IMR-90 (cell line): ENCODE measurements around the gene IGIP. TPM values are rescaled to one million over a fixed set of nuclear protein-coding genes. Genes with fewer than 3 reads are reported as not detected.
A peak's percentile ranks its signal among the peaks of the same experiment; 100 is the strongest.

ENCODE experiments used
- ATAC-seq: fragments of 200-7000 bp; cut with Tn5 transposase; 2 replicates; pipeline ENCODE4 v1.9.1; 2020; ENCODE audit warnings: low read depth, mild to moderate bottlenecking, moderate library complexity
- BruUV-seq: library from RNA; stranded (reverse); fragments of 400-500 nt; replicated peaks from 2 replicates; lab custom pipeline; 2021; lab: Mats Ljungman, UMichigan
- CTCF ChIA-PET: fragments of 300-600 bp; formaldehyde crosslinking; extraction: SDS; loops from one replicate; lab custom pipeline; 2021; ENCODE audit warnings: antibody characterized with exemption; lab: Yijun Ruan, JAX
- POLR2A ChIA-PET: fragments of 300-600 bp; sonication (Branson Sonifier 250); formaldehyde crosslinking; loops from one replicate; lab custom pipeline; 2022; ENCODE audit warnings: antibody characterized with exemption; ENCODE audit not compliant: unreplicated experiment; lab: Charles Lee
- DNase-seq: peaks from one replicate; pipeline ENCODE4 v3.0.0; 2013
- H2AFZ ChIP-seq: replicated peaks from 2 replicates; pipeline ENCODE3; 2013; ENCODE audit warnings: low read length, mild to moderate bottlenecking; ENCODE audit not compliant: poor library complexity
- H2AK5ac ChIP-seq: 2 replicates; pipeline ENCODE4 v1.6.1; 2013; ENCODE audit warnings: low read depth, low read length, inconsistent platforms
- H2AK9ac ChIP-seq: replicated peaks from 2 replicates; pipeline ENCODE3; 2013; ENCODE audit warnings: mild to moderate bottlenecking, low read depth, low read length, moderate library complexity; ENCODE audit not compliant: poor library complexity
- H2BK120ac ChIP-seq: 2 replicates; pipeline ENCODE4 v1.6.1; 2013; ENCODE audit warnings: low read depth, low read length, inconsistent platforms
- H2BK15ac ChIP-seq: 3 replicates; pipeline ENCODE4 v1.6.1; 2013; ENCODE audit warnings: low read depth, low read length, inconsistent platforms
- H2BK20ac ChIP-seq: 2 replicates; pipeline ENCODE4 v1.6.1; 2013; ENCODE audit warnings: low read depth, mild to moderate bottlenecking, inconsistent platforms, low read length, moderate library complexity
- H2BK5ac ChIP-seq: 2 replicates; pipeline ENCODE4 v1.6.1; 2013; ENCODE audit warnings: mild to moderate bottlenecking, low read depth, low read length, inconsistent platforms; ENCODE audit not compliant: poor library complexity, severe bottlenecking
- H3K14ac ChIP-seq: replicated peaks from 2 replicates; pipeline ENCODE4 v1.6.1; 2013; ENCODE audit warnings: low read depth, low read length, inconsistent platforms
- H3K18ac ChIP-seq: 2 replicates; pipeline ENCODE4 v1.6.1; 2013; ENCODE audit warnings: low read depth, low read length, control low read depth
- H3K23ac ChIP-seq: 2 replicates; pipeline ENCODE4 v1.6.1; 2013; ENCODE audit warnings: low read depth, low read length, inconsistent platforms
- H3K27ac ChIP-seq: 2 replicates; pipeline ENCODE4 v1.5.1; 2013; ENCODE audit warnings: mild to moderate bottlenecking, control low read depth, low read length; ENCODE audit not compliant: insufficient read depth
- H3K27me3 ChIP-seq: 2 replicates; pipeline ENCODE4 v1.6.1; 2013; ENCODE audit warnings: low read length; ENCODE audit not compliant: control insufficient read depth, insufficient read depth
- H3K36me3 ChIP-seq: 2 replicates; pipeline ENCODE4 v1.6.1; 2013; ENCODE audit warnings: low read length, mixed read lengths; ENCODE audit not compliant: control insufficient read depth, insufficient read depth
- H3K4ac ChIP-seq: 2 replicates; pipeline ENCODE4 v1.6.1; 2013; ENCODE audit warnings: low read depth, low read length, inconsistent platforms
- H3K4me1 ChIP-seq: 2 replicates; pipeline ENCODE4 v1.6.1; 2013; ENCODE audit warnings: low read length, mixed read lengths; ENCODE audit not compliant: control insufficient read depth, insufficient read depth
- H3K4me2 ChIP-seq: 2 replicates; pipeline ENCODE4 v1.6.1; 2013; ENCODE audit warnings: low read depth, mild to moderate bottlenecking, control low read depth, low read length, moderate library complexity
- H3K4me3 ChIP-seq: 2 replicates; pipeline ENCODE4 v1.5.1; 2013; ENCODE audit warnings: low read depth, mild to moderate bottlenecking, control low read depth, low read length, moderate library complexity; ENCODE audit not compliant: insufficient read depth
- H3K56ac ChIP-seq: 2 replicates; pipeline ENCODE4 v1.6.1; 2013; ENCODE audit warnings: low read length, inconsistent platforms; ENCODE audit not compliant: insufficient read depth; ENCODE audit errors: extremely low read depth
- H3K79me1 ChIP-seq, 2 experiments: 2 replicates each; pipeline ENCODE4 v1.6.1; 2013; ENCODE audit warnings: low read length in 2 of 2, inconsistent platforms in 1 of 2, low read depth in 1 of 2
- H3K9ac ChIP-seq: 2 replicates; pipeline ENCODE4 v1.6.1; 2013; ENCODE audit warnings: low read depth, low read length, control low read depth
- H3K9me1 ChIP-seq: 2 replicates; pipeline ENCODE4 v1.6.1; 2013; ENCODE audit warnings: low read length, inconsistent platforms; ENCODE audit not compliant: insufficient read depth
- H3K9me3 ChIP-seq: 2 replicates; pipeline ENCODE4 v1.6.1; 2013; ENCODE audit warnings: low read length; ENCODE audit not compliant: control insufficient read depth, insufficient read depth
- H4K20me1 ChIP-seq: 2 replicates; pipeline ENCODE4 v1.6.1; 2013; ENCODE audit warnings: low read length, inconsistent platforms; ENCODE audit not compliant: insufficient read depth
- H4K5ac ChIP-seq: 2 replicates; pipeline ENCODE4 v1.6.1; 2013; ENCODE audit warnings: mild to moderate bottlenecking, low read depth, low read length, control low read depth
- H4K8ac ChIP-seq, 2 experiments: 2 replicates each; pipeline ENCODE4 v1.6.1; 2013; ENCODE audit warnings: low read depth in 2 of 2, low read length in 2 of 2, control low read depth in 1 of 2, inconsistent platforms in 1 of 2
- H4K91ac ChIP-seq: 2 replicates; pipeline ENCODE4 v1.6.1; 2013; ENCODE audit warnings: low read depth, low read length, inconsistent platforms; ENCODE audit not compliant: insufficient read depth
- CEBPB ChIP-seq: IDR thresholded peaks from 2 replicates; pipeline ENCODE4 v1.6.1; 2012; ENCODE audit warnings: low read depth, low read length, improper control_type of control experiment
- WGBS, 2 experiments: methylation state at CpG; one replicate each; pipeline versions ENCODE4 v1.1.5 to v1.1.7; 2013; ENCODE audit warnings: missing lambda C conversion rate in 2 of 2; ENCODE audit not compliant: insufficient read length in 1 of 2; ENCODE audit errors: extremely low coverage in 2 of 2; 5-methylcytosine and 5-hydroxymethylcytosine counted together
- dilution Hi-C: fragments of 300-500 bp; cut with HindIII; formaldehyde crosslinking; loops from one replicate; pipeline ENCODE4 v1.14.3; 2018; ENCODE audit warnings: low sequenced_read_pairs; ENCODE audit not compliant: unreplicated experiment
- in situ Hi-C: fragments of 300-500 bp; cut with MboI; formaldehyde crosslinking; loops from 3 replicates; pipeline ENCODE4 v1.14.3; 2019; ENCODE audit warnings: low sequenced_read_pairs, inconsistent platforms, mixed read lengths
- intact Hi-C: fragments of 100-400 bp; cut with micrococcal nuclease; formaldehyde crosslinking; loops from 2 replicates; pipeline ENCODE4 v1.10.0; 2022
- polyA plus RNA-seq, 3 experiments: library from polyadenylated mRNA; depleted of rRNA; stranded (reverse); fragments of >200 nt; gene quantifications; 2 replicates each; pipeline ENCODE4 v1.2.3, GENCODE V29; 2012; ENCODE audit warnings: low replicate concordance in 1 of 3
- total RNA-seq: library from RNA; depleted of rRNA; stranded (reverse); fragments of >200 nt; gene quantifications from 2 replicates; pipeline ENCODE4 v1.2.3, GENCODE V29; 2012
- TF ChIP-seq, protein P1 (sequence below): conservative IDR thresholded peaks from 2 replicates; pipeline ENCODE4 v1.5.1; 2012; ENCODE audit warnings: mild to moderate bottlenecking, low read depth, low read length, improper control_type of control experiment

Gene IGIP
- total and polyA plus RNA-seq, 2 of the 4 experiments (the other 2 are of a cell fraction) = 1.2 to 5.0 TPM

DNA sequence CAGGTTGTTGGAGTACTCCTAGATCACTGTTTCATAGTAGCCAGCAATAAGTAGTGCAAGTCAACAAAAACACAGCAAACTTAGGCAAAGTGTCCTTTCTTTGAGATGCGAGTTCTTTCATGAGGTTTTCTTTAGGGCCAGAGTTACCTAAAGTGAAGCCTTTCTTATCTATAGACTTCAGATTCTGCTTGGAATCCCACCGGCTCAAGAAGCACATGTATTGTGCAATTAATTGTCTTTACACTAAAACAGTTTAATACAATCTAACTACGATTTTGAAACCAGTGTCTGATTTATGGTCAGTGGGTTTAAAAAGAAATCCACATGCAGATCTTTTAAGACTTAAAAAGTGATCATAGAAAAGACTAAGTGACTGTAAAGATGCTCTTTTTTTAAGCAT is 8.2 kb upstream of the IGIP start:
- no peak overlapping the region for H3K56ac ChIP-seq
- no peak overlapping the region for H2AFZ ChIP-seq
- no peak overlapping the region for H2BK120ac ChIP-seq
- no peaks in the 10 kb centered on the region for H3K27me3 ChIP-seq
- H3K9ac ChIP-seq = no peak overlapping the region
- no peak overlapping the region for H2BK20ac ChIP-seq
- intact Hi-C loops = no loop called here
- WGBS, 2 experiments = no CpG with 5 or more reads among the region's 3 CpGs
- no peaks in the 10 kb centered on the region for H3K9me3 ChIP-seq
- in situ Hi-C loops = loop anchor here (25.0 kb wide), 1 partner anchor 480 kb away; the partner anchor contains the start of gene CXXC5
- H4K20me1 ChIP-seq = peaks cover 38% of the 10 kb centered on the region
- ChIA-PET CTCF (interaction anchor here (5.1 kb wide), 1 partner anchor 28 kb away, joined by 31 read pairs; no protein-coding TSS in a partner anchor), POLR2A (no interaction called here)
- TF ChIP-seq, protein P1, sequence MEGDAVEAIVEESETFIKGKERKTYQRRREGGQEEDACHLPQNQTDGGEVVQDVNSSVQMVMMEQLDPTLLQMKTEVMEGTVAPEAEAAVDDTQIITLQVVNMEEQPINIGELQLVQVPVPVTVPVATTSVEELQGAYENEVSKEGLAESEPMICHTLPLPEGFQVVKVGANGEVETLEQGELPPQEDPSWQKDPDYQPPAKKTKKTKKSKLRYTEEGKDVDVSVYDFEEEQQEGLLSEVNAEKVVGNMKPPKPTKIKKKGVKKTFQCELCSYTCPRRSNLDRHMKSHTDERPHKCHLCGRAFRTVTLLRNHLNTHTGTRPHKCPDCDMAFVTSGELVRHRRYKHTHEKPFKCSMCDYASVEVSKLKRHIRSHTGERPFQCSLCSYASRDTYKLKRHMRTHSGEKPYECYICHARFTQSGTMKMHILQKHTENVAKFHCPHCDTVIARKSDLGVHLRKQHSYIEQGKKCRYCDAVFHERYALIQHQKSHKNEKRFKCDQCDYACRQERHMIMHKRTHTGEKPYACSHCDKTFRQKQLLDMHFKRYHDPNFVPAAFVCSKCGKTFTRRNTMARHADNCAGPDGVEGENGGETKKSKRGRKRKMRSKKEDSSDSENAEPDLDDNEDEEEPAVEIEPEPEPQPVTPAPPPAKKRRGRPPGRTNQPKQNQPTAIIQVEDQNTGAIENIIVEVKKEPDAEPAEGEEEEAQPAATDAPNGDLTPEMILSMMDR = no peak
- TF ChIP-seq CEBPB = peak; percentile 67; the same call in 1 of the 2 replicates
- H3K23ac ChIP-seq = peak overlapping the region; percentile 17; the same call in 1 of the 2 replicates
- no peak overlapping the region for H2BK5ac ChIP-seq
- H3K27ac ChIP-seq = no peak overlapping the region
- no peak overlapping the region for H4K8ac ChIP-seq
- dilution Hi-C loops = no loop called here
- no peak overlapping the region for H3K4me3 ChIP-seq
- H2AK9ac ChIP-seq = no peak overlapping the region
- no peak overlapping the region for H2BK15ac ChIP-seq
- H3K4ac ChIP-seq = no peak overlapping the region
- H3K4me1 ChIP-seq = peaks cover 5% of the 10 kb centered on the region; the same call in 1 of the 2 replicates
- no peak overlapping the region for H3K14ac ChIP-seq
- no peak overlapping the region for H4K5ac ChIP-seq
- no peak overlapping the region for H3K18ac ChIP-seq
- no peak overlapping the region for H2AK5ac ChIP-seq
- DNase-seq = no peak
- H3K4me2 ChIP-seq = no peak overlapping the region
- peaks cover 14 to 58% of the 10 kb centered on the region in 2 experiments for H3K79me1 ChIP-seq
- no peak overlapping the region for H4K91ac ChIP-seq
- no peak for ATAC-seq
- BruUV-seq = no TSS peak
- no peaks in the 10 kb centered on the region for H3K9me1 ChIP-seq
- peaks cover 2% of the 10 kb centered on the region; the same call in 1 of the 2 replicates for H3K36me3 ChIP-seq
